Tibial artery (tissue), 4 donors: ENCODE results near the gene MYO18A.

Experiments
- DNase-seq, 2 donors: peaks; one replicate each; pipeline ENCODE4 v3.0.0-alpha.2; 2019
- H3K27ac ChIP-seq, 2 donors: fragments of 200-600 bp; sonication (generic) in 1 of 2; 1 replicate in 1 of 2; 2 replicates in 1 of 2; pipeline ENCODE4 v1.5.1; 2018 to 2019; ENCODE audit warnings: mild to moderate bottlenecking in 1 of 2
- H3K27me3 ChIP-seq, 2 donors: fragments of 200-600 bp; sonication (generic) in 1 of 2; one replicate each; pipeline versions ENCODE4 v1.5.1 to v1.6.0; 2016 to 2019
- H3K36me3 ChIP-seq, 3 donors: fragments of 200-600 bp; sonication (generic) in 2 of 3; one replicate each; pipeline ENCODE4 v1.5.1; 2016 to 2019; ENCODE audit warnings: mild to moderate bottlenecking in 2 of 3
- H3K4me1 ChIP-seq, 4 donors: fragments of 200-600 bp; sonication (generic) in 2 of 4; 1 replicate in 3 of 4; 2 replicates in 1 of 4; pipeline ENCODE4 v1.5.1; 2016 to 2019
- H3K4me3 ChIP-seq, 2 donors: fragments of 200-600 bp; sonication (generic) in 1 of 2; 1 replicate in 1 of 2; 2 replicates in 1 of 2; pipeline ENCODE4 v1.5.1; 2018 to 2019; ENCODE audit warnings: mild to moderate bottlenecking in 2 of 2
- H3K9me3 ChIP-seq, 3 donors: fragments of 200-600 bp; sonication (generic) in 1 of 3; one replicate each; pipeline ENCODE4 v1.5.1; 2016 to 2019
- CTCF ChIP-seq, 2 experiments: fragments of 200-600 bp in 1 of 2; fragments of 450-650 bp in 1 of 2; IDR thresholded peaks; one replicate each; pipeline ENCODE4 v1.5.1; 2017 to 2019; ENCODE audit warnings: antibody characterized with exemption in 2 of 2, mild to moderate bottlenecking in 1 of 2, moderate library complexity in 1 of 2
- intact Hi-C: fragments of 100-400 bp; cut with DNase I; formaldehyde crosslinking; loops from one replicate; pipeline ENCODE4 v1.15.0; 2023; ENCODE audit warnings: low total_unique reads

Gene MYO18A

GRCh38 chr17:29069526-29070041, 110.6 kb downstream of the MYO18A start:
- H3K27ac ChIP-seq: no peak overlapping the region
- H3K4me3 ChIP-seq: no peak overlapping the region
- DNase-seq: no peak
- H3K4me1 ChIP-seq: peaks cover 0 to 8% (median 3%) of the 10 kb centered on the region in 4 donors
- TF ChIP-seq CTCF (IDR thresholded peaks at IDR 0.05): no peak
- intact Hi-C loops: no loop called here
- H3K27me3 ChIP-seq: peaks cover 0 to 26% of the 10 kb centered on the region in 2 donors
- H3K36me3 ChIP-seq: peaks cover 0 to 7% (median 0%) of the 10 kb centered on the region in 3 donors
- H3K9me3 ChIP-seq: no peaks in the 10 kb centered on the region

DNA sequence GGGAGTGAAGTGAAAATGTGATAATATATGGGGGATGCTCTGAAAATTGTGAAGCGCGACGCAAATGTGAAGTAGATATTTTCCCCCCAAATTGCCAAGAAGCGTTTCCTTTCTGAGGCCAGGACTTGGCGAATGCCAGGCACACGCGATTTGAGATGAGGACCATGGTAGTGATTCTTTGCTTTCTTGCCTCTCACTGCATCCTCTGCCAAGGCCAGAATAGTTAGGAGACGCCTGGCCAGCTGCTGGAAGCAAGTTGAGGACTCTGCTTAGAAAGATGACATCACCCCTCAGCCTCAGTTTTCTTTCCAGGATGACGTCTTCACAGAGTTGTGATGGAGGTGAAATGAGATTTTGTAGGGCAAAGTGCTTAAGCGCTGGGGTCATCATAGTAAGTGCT, 111.4 kb downstream of the MYO18A start:
- Histone ChIP-seq H3K4me1 (peaks cover 0 to 8% (median 3%) of the 10 kb centered on the region in 4 donors), H3K9me3 (no peaks in the 10 kb centered on the region), H3K27ac (no peak overlapping the region), H3K36me3 (no peaks in the 10 kb centered on the region), H3K4me3 (no peak overlapping the region), H3K27me3 (peaks cover 0 to 26% of the 10 kb centered on the region in 2 donors)
- intact Hi-C loops: no loop called here
- no peak for TF ChIP-seq CTCF (IDR thresholded peaks at IDR 0.05)
- DNase-seq: no peak

DNA sequence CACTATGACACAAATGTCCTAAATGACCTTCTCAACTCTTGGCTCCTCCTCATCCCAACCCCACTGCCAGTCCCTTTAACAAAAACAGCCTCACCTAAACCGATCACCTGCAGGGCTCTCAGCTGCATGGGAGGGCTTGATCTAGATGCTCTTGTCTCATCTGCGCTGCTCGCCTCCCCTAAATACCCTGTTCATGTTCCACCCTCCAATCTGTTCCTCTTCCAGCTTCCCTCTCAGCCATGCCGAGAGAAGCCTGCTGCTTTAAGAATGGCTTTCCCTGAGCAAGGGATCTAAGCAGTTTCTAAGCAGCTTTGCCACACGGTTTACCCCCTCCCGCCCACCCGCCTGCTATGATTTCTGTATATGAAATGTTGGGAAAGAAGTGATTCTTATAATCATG, 113.6 kb downstream of the MYO18A start:
- no peak for DNase-seq
- Histone ChIP-seq H3K36me3 (no peaks in the 10 kb centered on the region), H3K4me1 (peaks cover 0 to 9% (median 4%) of the 10 kb centered on the region in 4 donors), H3K9me3 (no peaks in the 10 kb centered on the region), H3K4me3 (no peak overlapping the region), H3K27ac (no peak overlapping the region), H3K27me3 (peaks cover 0 to 30% of the 10 kb centered on the region in 2 donors)
- TF ChIP-seq CTCF (IDR thresholded peaks at IDR 0.05): no peak
- intact Hi-C loops: no loop called here

DNA sequence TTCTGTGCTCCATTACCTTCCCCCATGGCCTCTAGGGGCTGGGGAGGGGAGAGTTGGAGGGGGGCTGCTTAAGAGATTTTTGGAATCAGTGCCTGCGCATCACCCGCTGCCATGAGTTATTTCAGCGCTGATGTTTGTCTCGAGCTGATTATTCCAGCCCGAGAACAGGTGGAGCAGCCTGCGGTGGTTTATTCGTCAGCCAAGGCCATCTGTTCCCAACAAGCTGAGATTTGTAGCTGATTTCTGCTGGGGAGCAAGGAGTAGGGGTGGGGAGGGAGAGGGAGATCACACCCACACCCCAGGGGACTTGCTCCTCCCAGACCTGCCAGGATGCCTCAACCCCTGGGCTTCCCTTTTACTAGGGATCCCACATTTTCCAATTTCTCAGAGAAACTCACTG, 114.2 kb downstream of the MYO18A start:
- no peak for TF ChIP-seq CTCF (IDR thresholded peaks at IDR 0.05)
- H3K27ac ChIP-seq: no peak overlapping the region
- no peaks in the 10 kb centered on the region for H3K36me3 ChIP-seq
- H3K4me3 ChIP-seq: no peak overlapping the region
- H3K9me3 ChIP-seq: no peaks in the 10 kb centered on the region
- peaks cover 0 to 11% (median 5%) of the 10 kb centered on the region in 4 donors for H3K4me1 ChIP-seq
- H3K27me3 ChIP-seq: peaks cover 0 to 30% of the 10 kb centered on the region in 2 donors
- DNase-seq: no peak
- intact Hi-C loops: no loop called here

DNA sequence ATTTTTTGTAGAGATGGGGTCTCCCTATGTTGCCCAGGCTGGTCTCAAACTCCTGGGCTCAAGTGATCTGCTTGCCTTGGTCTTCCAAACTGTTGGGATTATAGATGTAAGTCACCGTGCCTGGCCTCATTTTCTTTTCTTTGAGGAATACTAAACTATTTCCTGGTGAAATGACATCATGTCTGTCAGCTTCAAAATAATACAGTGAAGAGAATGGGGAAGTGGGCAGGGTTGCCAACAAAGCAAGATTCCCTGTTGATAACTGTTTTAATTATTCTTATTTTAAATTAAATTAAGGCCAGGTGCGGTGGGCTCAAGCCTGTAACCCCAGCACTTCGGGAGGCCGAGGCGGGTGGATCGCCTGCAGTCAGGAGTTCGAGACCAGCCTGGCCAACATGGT, 116.2 kb downstream of the MYO18A start:
- peaks cover 0 to 10% (median 2%) of the 10 kb centered on the region in 4 donors for H3K4me1 ChIP-seq
- intact Hi-C loops: no loop called here
- no peaks in the 10 kb centered on the region for H3K9me3 ChIP-seq
- no peak for TF ChIP-seq CTCF (IDR thresholded peaks at IDR 0.05)
- H3K27me3 ChIP-seq: peaks cover 0 to 14% of the 10 kb centered on the region in 2 donors
- no peaks in the 10 kb centered on the region for H3K36me3 ChIP-seq
- DNase-seq: no peak
- no peak overlapping the region for H3K4me3 ChIP-seq
- no peak overlapping the region for H3K27ac ChIP-seq

DNA sequence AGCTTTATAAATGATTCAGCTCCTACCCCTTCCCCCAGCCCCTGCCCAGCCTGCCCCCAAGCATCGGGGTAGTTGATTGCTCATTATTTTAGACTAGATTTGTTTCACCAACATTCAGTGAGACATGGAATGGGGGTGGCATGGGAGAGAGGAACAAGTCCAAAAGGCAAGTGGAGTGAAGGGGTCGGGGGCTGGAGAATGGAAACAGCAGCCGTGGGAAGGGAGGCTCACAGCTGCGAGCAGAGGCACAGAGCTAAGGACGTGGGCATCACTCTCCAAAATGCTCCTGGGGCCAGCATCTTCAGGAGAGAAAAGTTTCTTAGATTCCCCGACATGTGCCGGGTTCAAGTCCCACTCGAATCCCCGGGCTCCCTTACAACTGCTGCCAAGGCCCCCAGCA, 118.0 kb downstream of the MYO18A start:
- Histone ChIP-seq H3K4me3 (no peak overlapping the region), H3K4me1 (peaks cover 0 to 10% (median 2%) of the 10 kb centered on the region in 4 donors), H3K9me3 (no peaks in the 10 kb centered on the region), H3K27ac (no peak overlapping the region), H3K27me3 (peaks cover 0 to 14% of the 10 kb centered on the region in 2 donors), H3K36me3 (no peaks in the 10 kb centered on the region)
- intact Hi-C loops: no loop called here
- no peak for DNase-seq
- TF ChIP-seq CTCF (IDR thresholded peaks at IDR 0.05): no peak
